HG02943 (cell line): ENCODE data around the gene S100A5.

ENCODE experiments used
- ATAC-seq: cut with Tn5 transposase; IDR thresholded peaks from one replicate; pipeline ENCODE4 v1.9.1; 2021; ENCODE audit warnings: mild to moderate bottlenecking, low read depth, moderate library complexity; ENCODE audit not compliant: unreplicated experiment

The S100A5 gene

DNA sequence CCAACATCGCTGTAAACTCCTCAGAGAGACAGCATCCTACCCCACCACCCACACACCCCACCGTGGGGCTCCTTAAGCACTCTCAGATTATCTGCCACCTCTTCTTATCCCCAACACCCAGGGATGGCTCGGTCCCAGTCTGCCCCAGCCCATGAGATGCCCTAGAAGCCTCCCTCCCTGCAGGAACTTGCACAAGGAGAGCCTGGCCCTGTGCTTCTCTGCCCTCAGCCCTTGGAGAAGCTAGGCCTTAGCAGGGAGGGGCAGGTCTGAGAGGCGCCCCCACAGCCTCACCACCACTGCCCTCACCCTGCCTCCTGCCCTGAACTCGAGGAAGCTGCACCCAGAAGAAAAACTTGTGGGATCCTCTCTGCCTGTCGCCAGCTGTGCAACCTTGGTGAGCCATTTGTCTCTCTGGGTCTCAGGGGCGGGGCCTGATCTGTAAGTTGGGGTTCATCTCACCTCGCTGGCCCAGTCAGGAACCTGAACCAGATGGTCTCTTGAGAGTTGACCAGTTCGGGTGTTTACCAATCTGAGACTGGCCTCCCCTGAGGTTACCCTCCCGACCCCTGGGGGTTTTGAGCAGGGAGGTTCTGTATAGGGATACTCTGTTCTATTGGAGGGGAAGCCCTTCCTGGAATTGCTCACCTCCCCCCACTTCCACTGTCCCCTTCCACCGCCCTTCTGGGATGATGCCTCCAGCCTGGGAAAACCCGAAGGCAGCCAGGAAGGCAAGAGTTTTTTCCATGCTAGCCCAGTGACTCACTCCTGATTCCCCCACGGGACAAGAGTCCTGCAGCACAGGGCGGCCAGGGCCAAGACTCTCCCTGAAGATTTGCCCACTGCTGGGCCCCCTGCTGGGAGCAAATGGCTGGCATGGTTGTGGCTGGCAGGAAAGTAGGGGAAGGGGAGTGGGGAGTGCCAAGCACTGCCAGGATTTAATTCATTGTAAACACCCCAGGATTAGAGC lies 8.3 kb upstream of the S100A5 start, which contains the start of gene S100A3:
TSS of gene S100A3 (minus strand) at position 537 of the 967 bp plus-strand sequence. CDS start 773 bp downstream, outside the sequence.
- no peak for ATAC-seq

DNA sequence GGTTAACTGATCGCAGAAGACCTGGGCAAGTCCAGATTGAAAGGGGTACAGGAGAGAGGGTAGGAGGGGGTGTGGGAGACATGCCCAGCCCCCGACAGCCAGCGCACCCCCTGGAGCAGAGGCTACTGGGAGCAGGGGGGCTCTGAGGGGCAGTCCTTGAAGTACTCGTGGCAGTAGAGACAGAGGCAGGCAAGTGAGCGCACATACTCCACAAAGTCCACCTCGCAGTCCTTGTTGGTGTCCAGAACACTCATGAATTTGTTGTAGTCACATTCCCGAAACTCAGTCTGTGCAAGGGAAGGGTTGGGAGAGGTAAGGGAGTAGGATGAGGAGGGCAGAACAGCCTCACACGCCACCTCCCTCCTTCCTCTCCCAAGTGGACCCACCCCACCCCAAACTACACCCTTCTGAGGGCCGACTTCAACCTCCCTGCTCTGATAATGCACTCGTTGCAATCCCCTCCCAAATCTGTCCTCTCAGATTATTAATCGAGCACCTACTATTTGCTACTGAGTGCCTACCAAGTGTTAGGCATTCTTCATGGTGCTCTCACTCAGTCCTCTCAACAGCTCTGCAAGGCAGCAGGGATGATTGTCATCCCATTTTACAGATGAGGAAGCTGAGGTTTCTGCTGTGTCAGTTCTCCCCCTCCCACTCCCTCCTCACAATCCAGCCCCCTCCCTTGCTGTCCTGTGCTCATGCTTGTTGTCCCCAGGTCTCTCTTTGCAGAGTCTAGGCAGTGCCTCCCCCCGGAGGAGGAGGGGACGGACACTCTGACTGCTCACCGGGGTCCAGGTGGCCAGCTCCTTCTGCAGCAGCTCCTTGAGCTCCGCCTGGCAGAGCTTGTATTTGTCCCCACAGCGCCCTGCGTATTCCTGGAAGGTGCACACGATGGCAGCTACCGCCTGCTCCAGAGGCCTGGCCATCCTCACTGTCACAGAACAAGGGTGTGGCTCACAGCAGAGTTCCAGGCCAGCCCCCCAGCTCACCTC lies 7.1 kb upstream of the S100A5 start:
- no peak for ATAC-seq

DNA sequence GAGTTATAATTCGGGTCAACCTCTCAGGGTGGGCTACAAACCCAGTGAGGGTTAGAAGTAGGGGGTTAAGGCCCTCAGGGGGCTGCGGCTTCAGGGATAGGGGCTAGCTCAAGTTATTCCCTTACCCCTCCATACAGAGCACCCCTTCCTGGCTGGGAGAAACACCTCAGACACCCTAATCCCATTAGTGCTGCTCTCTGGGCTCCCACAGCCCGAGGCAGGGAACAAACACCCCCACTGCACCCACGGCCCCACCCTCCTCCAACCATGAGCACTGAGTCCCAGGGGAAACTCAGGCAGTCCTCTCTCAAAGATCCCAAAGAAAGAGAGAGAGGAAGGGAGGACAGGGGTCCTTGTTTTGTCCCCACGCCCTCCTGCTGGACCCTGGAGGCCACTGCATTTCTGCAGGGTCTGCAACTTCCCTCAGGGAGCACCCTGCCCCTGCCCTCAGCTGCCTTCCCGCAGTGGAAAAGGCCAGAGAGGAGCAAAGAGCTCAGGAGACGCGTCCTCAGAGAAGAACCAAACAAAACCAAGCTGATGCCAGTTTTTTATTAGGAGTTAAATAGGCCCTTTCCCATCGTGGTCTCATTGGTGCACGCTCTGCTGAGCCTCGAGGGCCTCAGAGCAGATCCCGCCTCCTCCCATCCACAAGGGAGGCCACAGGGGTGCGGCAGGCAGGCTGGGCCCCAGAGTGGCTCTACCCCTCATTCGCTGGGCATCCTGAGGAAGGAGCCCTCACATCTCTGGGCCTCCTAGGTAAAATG lies 6.2 kb upstream of the S100A5 start:
- no peak for ATAC-seq

DNA sequence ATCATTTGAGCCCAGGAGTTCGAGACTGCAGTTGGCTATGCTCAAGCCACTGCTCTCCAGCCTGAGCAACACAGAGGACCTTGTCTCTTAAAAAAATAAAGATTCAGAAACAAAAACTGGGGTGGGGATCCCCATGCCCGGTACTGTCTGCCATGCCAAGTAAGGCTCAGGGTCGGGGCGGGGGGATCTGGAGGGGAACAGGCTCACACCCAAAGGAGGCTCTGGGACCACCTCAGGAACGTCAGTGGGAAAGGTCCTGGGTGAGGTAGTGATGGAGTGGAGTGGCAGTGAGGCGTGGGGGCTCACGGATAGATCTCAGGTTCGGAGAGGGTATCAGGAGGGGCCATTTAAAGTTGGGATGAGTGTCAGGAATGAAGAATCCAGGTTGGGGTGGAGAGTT lies 5.6 kb upstream of the S100A5 start:
- ATAC-seq, result no peak

DNA sequence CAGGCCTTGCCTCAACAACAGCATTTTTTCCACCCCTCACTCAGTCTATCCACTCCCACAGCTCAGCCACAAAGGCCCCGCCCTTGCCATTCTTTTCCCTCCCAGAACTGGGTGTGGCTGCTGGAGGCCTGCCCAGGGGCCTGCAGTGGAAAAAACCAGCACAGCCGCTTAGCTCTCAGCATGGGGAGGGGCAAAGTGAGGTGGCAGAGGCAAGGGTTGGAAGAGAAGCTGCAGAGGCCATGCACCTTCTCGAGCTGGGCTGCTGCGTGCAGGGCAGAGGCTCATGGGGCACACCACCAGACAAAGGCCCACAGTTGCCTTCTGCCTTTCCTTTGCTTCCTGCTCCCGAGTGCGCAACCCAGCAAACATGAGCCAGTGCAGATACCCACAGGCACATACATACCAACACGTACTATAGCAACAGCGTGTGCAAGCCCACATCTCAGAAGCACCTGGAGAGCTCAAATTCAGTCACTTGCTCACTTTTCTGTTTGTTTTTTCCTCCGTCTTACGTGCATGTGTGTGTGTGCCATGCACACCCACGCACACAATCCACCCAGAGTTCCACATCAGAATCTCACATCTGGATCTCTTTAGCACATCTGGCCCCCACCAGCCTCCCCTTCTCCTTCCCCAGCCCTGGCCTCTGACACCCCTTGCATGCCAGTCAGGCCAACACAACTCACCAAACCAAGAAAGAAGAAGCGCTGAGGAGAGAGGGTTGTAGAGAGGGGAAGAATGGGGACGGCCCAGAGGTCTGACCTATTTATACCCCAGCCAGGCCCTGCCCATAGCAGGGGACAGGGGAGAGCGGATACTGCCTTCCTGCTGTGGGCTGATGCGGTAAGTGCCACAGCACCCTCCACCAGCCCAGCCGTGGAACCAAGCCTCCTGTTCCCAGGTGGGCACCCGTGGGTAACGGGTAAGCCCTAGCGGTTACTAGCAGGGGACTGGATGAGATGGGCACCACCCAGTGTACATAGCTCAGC lies 4.6 kb upstream of the S100A5 start, which contains the start of gene S100A4:
TSS of gene S100A4 (minus strand) at position 740 of the 989 bp plus-strand sequence. CDS start 1,012 bp downstream, outside the sequence.
- no peak for ATAC-seq

DNA sequence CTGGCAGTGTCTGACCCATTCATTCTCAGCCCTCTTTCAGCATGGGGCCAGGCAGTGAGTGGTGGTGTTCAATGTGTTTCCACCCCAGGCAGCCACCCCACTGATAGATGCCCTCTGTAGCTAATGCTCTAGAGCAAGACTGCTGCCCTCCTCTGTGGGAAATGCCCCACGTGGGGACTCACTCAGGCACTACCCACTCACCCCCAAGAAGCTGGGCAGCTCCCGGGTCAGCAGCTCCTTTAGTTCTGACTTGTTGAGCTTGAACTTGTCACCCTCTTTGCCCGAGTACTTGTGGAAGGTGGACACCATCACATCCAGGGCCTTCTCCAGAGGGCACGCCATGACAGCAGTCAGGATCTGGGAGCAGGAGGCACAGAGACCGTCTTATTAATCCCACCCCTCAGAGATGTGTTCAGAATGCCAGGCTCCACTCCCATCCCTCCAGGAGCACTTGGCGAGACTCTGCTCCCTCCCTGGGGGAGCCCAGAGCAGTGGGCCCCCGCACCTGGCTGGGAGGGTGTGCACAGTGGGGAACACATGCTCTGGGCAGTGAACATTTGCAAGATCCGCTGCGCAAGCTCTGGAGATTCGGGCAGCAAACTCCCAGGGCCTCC lies 3.8 kb upstream of the S100A5 start:
- no peak for ATAC-seq

DNA sequence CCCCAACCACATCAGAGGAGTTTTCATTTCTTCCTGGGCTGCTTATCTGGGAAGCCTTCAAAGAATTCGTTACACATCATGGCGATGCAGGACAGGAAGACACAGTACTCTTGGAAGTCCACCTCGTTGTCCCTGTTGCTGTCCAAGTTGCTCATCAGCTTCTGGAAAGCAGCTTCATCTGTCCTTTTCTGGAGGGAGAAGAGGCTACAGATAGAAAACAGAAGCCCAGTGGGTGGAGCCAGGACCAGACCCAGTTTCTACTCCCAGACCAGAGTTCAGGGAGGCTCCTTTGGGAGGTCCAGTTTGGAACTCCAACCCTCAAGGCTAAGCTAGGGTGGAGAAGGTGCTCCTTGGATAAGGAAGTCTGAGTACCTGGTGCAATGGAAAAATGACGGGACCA lies 3.0 kb upstream of the S100A5 start:
- ATAC-seq, result no peak

DNA sequence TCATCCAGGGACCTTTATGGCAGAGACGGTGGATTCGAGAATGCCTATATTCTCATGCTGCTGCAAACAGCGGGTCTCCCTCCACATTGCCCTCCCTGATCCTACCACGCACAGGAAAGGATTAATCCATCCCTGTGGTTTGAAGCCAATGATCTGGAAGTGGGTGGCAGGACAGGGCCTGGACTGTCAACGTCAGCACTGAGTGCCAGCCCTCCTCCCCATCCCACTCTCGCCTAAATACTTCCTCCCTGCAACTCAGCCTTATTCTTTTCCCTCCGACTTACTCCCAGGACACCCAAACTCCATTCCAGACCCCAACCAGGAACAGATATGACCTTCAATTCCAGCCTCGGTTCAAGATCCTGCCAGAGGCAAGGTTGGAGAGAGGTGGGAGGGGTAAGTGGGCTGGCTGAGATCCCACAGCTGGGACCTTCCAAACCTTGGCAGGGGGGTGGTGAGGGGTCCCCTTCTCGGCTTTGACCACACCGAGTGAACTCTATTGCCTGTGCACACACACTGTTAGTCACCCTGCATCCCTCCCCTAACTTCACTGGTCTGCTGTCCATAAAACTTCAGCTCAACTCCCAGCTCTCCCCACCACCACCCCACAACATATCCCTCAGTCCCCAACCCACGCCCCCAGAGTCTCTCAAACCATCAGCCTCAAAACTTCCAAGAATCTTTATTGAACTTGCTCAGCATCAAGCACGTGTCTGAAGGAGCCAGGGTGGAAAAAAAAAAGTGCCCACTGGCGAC lies 2.4 kb upstream of the S100A5 start:
- no peak for ATAC-seq

DNA sequence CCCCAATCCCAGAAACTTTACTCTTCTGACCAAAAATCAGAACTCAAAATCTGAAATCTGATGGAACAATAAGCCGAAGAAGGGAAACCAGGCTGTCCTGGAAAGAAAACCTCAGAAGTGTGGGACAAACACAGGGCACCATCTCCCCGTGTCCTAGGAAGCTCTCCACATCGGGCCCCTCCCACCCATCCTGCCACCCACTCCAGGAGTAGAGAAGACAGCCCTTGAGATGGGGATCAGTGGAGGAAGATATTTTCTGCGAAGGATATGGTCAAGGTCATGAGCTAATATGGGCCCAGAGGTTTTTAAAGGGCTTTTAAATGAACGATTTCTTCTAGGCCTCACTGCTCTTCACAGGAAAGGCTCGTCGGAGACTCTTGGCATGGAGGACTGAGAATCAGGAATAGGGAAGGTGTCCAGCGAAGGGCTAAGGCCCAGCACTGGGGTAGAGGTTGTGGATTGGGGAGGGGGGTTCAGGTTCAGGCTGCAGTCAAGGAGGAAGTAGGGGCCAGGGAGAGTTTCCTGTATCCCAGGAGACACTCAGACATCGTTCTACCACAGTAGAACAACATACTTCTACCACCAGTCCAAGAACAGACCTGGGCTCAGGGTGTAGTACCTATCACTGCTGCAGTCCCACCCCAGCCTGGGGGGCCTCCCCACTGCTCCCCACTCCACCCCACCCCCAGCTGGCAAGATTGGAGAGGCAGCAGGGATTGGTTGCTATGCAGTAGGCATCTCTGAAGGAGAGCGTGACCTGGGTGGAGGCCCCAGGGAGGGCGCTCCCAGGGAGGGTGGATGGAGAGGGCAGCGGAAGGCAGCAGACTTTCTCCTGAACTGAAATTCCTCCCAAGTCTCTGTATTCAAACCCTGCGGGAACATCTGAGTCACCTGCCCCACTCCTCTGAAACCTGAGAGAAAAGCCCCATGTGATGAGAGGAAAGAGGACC lies 1.2 kb upstream of the S100A5 start:
- no peak for ATAC-seq

DNA sequence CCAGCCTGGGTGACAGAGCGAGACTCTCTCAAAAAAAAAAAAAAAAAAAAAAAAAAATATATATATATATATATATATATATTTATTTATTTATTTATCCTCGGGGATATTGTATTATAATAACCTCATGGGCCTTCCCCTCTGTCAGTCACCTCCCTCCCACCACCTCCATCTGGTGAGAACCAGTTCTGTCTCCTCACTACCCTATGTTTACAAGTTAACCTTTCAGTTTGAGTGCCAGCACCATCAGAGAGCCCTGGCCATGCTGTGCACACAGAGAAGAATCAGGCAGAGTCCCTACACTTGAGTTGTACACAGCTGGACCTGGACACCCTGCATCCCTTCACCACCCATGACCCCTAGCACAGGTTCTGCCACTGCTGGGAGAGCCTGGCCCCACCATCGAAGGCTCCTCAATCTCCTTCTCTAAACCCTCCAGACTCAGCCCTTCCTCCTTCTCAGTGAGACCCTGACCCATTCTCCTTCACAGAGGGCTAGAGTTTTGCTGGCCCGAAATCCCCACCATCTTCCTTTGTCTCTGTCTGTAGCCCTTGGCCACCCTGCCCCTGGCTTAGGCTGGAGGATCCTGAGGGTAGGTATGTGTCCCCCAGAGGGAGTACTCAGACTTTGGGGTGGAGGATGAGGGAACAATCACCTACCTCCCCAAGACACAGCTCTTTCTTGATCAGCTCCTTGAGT lies 1.2 kb downstream of the S100A5 start:
- no peak for ATAC-seq

DNA sequence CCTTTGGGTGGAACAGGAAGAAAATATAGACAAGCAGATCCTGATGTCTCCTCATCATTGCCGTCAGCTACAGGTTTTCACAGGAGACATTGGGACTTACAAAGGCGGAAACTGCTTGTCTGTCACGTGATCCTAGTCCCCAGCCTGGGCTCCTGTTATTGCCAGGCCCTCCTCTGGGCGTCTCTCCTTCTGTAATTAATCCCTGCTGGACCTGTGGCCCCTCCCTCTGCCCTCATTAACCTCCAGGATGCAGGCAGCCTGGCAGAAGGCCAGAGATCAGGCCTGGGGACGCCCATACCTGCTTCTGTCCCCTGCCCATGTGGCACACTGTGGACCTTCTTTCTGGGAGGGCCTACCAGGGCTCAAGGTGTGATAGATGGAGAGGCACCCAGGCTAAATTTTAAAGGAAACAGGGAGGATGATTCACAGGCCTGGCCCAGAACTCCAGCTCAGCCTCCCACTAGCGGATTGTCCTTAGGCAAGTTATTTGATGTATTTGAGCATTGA lies 2.4 kb downstream of the S100A5 start:
- no peak for ATAC-seq

DNA sequence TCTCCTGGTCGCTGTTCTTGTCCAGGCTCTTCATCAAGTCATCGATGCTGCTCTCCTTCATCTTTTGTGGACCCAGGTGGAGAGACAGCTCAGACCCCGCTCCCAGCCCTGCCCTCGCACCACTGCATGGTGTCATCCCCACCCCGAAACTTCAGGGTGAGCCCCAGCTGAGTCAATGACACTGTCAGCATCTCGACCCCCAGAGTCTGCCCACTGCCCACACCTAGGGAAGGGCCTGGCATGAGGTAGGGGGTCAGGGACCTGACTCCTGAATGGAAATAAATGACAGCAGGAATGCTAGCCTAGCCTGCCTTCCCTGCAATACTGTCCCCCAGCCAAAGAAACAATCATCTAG lies 3.4 kb downstream of the S100A5 start:
- no peak for ATAC-seq

DNA sequence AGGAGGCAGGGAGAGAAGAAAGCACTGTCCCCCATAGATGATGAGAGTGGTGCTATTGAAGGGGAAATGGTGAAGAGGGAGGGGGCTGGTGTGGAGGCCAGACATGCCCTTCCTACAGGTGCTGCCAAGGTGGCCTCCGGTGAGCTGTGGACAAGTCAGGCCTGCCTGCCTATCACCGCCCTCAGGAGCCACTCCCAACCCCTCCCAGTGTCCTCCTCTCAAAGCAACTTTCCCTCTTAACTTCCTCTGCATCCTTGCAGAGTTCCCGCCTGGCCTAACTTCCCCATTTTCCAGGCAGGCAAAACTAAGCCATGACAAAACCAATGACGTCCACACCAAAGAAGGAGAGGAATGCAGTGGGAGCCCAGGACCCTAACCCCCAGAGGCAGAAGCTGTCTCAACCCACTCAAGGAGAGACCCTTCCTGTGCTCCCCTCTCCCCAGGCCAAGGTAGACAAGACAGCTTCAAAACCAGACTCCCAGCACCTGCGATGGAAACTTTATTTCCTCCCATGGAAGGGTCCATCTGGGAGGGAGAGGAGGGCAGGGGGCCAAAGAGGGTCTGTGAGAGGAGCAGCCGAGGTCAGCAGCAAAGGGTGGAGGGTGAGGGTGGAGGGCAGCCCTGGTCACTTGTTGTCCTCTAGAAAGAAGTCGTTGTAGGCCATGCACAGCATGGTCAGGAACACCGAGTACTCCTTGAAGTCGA lies 3.9 kb downstream of the S100A5 start:
- ATAC-seq, result no peak

DNA sequence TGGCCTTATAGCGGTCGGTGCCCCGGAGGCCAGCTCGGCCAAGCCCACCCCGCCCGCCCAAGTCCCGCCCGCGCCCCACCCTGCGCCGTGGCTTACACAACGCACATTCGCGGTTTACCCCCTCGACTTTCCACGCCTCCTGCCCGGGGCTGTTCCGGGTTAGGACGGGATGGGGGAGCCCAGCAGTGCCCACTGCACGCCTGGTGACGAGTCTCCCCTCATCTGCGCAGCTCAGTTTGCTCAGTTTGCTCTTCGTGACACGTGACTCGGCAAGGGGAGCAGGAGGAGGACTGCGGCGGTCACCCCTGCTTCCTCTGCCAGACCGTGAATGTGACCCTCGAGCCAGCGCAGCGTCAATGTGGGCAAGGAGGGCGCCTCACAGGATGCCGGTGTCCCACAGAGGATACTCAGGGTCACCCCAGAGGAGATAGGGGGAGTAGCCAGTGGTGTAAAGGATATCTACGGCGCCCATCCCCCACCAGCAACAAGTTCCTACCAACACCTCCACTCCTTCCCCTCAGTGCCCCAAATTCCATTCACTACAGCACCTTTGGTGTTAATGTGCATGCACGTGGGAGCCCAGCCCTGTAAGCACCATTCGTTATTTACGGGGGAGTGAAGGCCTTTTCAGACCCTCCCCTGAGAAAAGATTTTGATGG lies 4.6 kb downstream of the S100A5 start:
- no peak for ATAC-seq
